GM20431 (cell line): ENCODE data around the gene XRCC3.
"Not testable (repeated sequence)": the region's sequence is repeated elsewhere in the genome, so short reads cannot be mapped to it uniquely, and the experiment has no call there.

Experiments used
- in situ Hi-C: fragments of 300-500 bp; cut with MseI, MboI; formaldehyde crosslinking; loops from one replicate; pipeline ENCODE4 v1.15.0; 2020; ENCODE audit warnings: low sequenced_read_pairs; ENCODE audit not compliant: unreplicated experiment

Gene XRCC3

DNA sequence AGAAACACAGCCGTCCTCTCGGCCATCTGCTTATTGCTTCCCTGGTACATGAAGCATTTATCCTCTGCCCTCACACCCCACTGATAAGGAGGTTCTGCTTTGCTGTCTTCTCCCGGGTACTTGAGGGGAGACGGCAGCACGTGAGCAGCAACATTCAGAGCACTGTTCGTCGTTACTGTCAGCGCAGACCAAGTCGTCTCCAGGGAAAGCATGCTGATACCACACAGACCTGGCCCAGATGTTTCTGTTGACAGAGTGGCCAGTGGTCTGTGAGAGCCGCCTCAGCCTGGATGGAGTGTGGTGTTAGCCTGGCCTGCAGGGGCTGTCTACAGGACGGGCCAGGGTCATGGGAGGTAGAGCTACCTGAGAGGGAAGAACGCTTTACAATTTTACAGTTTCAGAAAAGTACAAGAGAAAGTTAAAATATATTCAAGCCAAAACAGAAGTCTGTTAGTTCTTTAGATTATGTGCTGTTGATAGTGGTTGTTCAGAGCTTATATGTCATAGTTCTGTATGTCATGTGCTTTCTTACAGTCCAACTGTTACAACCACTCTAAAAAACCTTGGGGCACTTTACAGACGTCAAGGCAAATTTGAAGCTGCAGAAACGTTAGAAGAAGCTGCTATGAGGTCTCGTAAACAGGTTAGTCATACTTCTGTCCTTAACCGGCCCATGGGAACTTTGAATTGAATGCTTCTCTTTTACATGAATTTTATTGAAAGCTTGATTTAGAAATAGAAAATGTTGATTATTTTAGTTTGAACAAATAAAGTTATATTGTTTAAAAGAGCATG, 38.2 kb downstream of the XRCC3 start:
- in situ Hi-C loops = no loop called here

GRCh38 chr14:103675957-103676356, 39.3 kb downstream of the XRCC3 start:
- in situ Hi-C loops = no loop called here

GRCh38 chr14:103671911-103672310, 43.3 kb downstream of the XRCC3 start:
- in situ Hi-C loops = no loop called here

DNA sequence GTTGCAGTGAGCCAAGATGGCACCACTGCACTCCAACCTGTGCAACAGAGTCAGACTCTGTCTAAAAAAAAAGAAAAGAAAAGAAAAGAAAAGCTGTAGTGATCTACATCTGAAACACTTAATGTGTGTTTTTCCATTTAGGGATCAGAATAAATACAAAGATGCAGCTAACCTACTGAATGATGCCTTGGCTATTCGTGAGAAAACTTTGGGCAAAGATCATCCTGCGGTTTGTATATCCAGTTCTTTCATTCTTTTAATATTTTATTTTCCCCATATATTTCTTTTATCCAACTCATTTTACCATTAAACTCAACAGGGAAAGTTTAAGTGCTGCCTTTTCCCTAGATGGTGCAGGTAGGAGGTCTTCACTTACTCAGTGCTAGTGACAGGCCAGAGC, 45.9 kb downstream of the XRCC3 start:
- in situ Hi-C loops = no loop called here

GRCh38 chr14:103668117-103668516, 47.1 kb downstream of the XRCC3 start:
- in situ Hi-C loops = no loop called here

DNA sequence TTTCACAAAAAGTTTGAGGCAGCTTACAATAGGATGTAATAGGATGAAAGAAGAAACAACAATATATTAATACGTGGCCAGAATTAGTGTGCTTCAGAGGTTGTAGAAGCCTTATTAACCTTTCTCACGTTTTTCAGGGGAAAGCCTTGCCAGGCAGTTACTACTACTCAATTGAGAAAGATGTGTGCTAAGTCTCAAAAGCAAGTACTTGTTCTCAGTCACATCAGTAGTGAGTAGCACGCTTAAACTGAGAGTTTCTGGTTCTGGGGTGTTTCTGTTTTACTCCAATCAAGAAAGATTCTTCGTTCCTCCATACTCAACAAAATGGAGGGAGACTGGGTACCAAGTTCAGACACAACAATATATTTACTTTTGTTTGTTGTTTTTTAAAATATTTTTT, 47.6 kb downstream of the XRCC3 start:
- in situ Hi-C loops = no loop called here

DNA sequence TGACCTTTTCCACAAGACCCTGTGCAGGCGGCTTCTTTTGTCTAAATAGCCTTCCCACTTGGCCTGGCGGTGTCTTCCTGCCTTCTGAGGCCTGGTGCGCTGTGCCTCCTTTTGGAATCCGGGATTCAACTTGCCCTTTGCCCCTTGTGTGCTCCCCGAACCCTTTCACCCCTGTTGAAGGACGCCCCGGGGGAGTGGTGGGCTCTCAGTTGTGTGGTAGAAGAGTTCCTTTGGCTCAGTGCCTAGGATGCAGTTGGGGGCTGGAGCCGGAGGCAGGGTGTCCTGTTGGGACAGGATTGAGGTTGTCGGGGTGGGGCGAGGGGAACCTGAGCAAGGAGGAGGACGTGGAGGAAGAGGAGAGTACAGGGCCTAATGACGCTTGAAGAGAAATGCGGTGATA, 51.7 kb downstream of the XRCC3 start:
- in situ Hi-C loops = no loop called here

GRCh38 chr14:103662591-103662990, 52.7 kb downstream of the XRCC3 start:
- in situ Hi-C loops = no loop called here

DNA sequence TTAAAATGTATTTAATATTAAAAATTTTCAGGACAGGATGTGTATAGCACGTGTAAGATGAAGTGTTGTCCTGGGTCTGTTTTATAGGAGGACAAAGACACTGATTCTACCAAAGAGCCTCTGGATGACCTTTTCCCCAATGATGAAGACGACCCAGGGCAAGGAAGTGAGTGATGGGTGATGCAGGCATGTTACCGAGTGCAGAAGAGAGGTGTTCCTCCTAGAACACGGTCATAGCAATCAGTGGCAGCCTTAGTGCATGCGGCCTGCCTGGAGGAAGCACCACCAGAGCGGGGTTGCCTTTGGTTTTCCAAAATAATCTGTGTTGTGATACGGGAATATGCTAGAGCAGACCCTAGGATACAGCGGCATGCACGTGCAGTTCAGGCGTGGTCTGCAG, 53.2 kb downstream of the XRCC3 start:
- in situ Hi-C loops = no loop called here

DNA sequence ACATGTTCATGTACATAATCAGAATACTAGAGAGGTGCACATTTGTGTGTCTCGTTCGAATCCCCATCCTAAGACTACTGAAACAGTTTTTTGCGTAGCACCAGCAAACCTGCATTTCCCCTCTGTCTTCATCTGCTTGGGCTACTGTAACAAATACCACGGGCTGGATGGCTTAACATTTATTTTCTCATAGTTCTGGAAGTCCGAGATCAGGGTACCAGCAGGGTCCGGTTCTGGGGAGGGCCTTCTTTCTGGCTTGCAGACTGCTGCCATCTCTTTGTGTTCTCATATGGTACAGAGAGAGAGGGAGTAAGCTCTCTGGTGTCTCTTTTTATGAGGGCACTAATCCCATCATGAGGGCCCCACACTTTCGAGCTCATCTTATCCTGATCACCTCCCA, 55.6 kb downstream of the XRCC3 start:
- in situ Hi-C loops = no loop called here

GRCh38 chr14:103657471-103657870, 57.8 kb downstream of the XRCC3 start:
- in situ Hi-C loops = no loop called here

- in situ Hi-C loops = no loop called here
These were observed 58.5 kb downstream of the XRCC3 start for GRCh38 chr14:103656756-103657133.

- in situ Hi-C loops = no loop called here
These were observed 59.1 kb downstream of the XRCC3 start for GRCh38 chr14:103656031-103656755.

DNA sequence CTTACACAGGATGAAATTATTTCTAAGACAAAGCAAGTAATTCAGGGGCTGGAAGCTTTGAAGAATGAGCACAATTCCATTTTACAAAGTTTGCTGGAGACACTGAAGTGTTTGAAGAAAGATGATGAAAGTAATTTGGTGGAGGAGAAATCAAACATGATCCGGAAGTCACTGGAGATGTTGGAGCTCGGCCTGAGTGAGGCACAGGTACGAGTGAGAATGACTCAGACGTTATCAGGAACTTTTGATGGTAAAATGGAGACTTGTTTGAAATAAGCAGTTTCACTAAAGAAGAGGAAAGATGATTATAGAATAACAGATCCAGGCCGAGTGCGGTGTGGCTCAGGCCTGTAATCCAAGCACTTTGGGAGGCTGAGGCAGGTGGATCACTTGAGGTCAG, 60.6 kb downstream of the XRCC3 start:
- in situ Hi-C loops = no loop called here

GRCh38 chr14:103653805-103654204, 61.4 kb downstream of the XRCC3 start:
- in situ Hi-C loops = no loop called here

- in situ Hi-C loops = not testable (repeated sequence)
These were observed 61.9 kb downstream of the XRCC3 start for GRCh38 chr14:103653336-103653735.

DNA sequence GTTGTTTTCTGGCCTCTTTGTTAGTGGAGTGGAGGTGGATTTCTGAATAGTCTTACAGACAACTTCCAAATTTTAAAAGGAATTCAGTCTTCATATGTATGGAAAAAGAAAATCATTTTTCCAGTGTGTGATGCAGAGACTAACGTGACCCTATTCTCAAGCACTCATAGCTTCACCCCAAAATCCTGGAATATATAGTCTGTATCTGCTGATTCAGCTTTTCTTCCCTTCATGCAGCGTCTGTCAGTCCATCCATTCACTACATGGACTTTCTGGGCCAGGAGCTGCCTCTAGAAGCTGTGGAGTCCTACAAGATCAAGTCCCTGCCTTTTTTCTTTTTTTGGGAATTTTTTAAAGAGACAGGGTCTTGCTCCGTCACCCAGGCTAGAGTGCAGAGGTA, 62.4 kb downstream of the XRCC3 start:
- in situ Hi-C loops = no loop called here

DNA sequence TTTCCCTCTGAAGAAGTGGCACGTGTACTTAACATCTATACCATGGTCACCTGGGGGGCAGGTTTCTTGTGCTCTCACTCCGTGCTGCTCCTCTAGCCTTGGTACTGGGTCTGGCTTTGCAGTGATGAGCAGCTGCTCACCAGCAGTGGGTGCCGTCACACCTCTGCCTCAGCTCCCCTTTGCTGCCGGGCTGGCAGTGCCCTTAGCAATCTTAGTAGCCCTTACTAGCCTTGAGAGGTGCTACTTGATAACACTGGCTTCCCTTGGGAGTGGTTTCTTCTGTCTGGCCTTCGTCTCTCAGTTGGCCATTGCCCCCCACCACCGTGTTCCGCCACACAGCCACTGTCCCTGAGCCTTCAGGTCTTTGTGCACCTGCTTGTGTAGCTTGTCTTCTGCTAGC, 63.7 kb downstream of the XRCC3 start:
- in situ Hi-C loops = no loop called here

DNA sequence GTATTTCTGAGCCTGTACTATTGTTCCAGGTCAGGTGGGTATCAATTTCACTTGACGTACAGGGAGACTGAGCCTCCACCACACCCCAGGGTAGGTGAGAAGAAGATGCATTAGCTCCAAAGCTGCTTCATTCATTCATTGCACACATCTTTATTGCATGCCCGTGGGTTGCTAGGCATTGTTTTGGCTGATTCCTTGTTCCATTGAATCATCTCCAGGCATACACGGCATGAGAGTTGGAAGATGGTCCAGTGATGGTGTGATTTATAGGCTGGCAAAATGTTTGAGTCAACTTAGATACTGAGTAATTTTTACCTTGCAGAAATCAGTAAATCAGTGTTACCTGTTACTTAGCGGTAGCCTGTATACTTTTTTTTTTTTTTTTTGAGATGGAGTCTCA, 65.0 kb downstream of the XRCC3 start:
- in situ Hi-C loops = no loop called here

- in situ Hi-C loops = no loop called here
These were observed 66.2 kb downstream of the XRCC3 start for GRCh38 chr14:103649001-103649400.
